ENCODE data around the gene LRRC23.
"Not testable (repeated sequence)": the region's sequence is repeated elsewhere in the genome, so short reads cannot be mapped to it uniquely, and the experiment has no call there.

The LRRC23 gene

GRCh38 chr12:6903722-6904121, 900 bp upstream of the LRRC23 start:
- Histone ChIP-seq H3F3A (ENCODE audit: insufficient read depth, low read length) (no peaks in the 10 kb centered on the region), H3K9me2 (ENCODE audit: low read depth, low read length) (no peaks in the 10 kb centered on the region), H3K4me3 (ENCODE audit: low read depth, low read length, poor library complexity, severe bottlenecking) (no peak overlapping the region), H3K27ac (ENCODE audit: low read depth, low read length, poor library complexity, severe bottlenecking) (no peak overlapping the region), H3K9ac (ENCODE audit: low read length) (no peak overlapping the region), H3K4me1 (ENCODE audit: insufficient read depth, low read length, severe bottlenecking) (peaks cover 24% of the 10 kb centered on the region), H2AFZ (ENCODE audit: low read length) (peak overlapping the region; percentile 60; the same call in 1 of the 2 replicates), H3K27me3 (ENCODE audit: insufficient read depth, low read length) (no peaks in the 10 kb centered on the region), H3K9me3 (ENCODE audit: low read length) (no peaks in the 10 kb centered on the region), H3K4me2 (ENCODE audit: low read length) (peak overlapping the region; percentile 98), H4K20me1 (ENCODE audit: insufficient read depth, low read length) (no peaks in the 10 kb centered on the region), H3K79me2 (ENCODE audit: insufficient read depth, low read length) (no peaks in the 10 kb centered on the region), H3K36me3 (ENCODE audit: insufficient read depth, low read length) (no peaks in the 10 kb centered on the region)
- TF ChIP-seq EZH2 (IDR thresholded peaks at IDR 0.05; ENCODE audit: borderline replicate concordance, low read length): no peak
- TF ChIP-seq, protein P1, sequence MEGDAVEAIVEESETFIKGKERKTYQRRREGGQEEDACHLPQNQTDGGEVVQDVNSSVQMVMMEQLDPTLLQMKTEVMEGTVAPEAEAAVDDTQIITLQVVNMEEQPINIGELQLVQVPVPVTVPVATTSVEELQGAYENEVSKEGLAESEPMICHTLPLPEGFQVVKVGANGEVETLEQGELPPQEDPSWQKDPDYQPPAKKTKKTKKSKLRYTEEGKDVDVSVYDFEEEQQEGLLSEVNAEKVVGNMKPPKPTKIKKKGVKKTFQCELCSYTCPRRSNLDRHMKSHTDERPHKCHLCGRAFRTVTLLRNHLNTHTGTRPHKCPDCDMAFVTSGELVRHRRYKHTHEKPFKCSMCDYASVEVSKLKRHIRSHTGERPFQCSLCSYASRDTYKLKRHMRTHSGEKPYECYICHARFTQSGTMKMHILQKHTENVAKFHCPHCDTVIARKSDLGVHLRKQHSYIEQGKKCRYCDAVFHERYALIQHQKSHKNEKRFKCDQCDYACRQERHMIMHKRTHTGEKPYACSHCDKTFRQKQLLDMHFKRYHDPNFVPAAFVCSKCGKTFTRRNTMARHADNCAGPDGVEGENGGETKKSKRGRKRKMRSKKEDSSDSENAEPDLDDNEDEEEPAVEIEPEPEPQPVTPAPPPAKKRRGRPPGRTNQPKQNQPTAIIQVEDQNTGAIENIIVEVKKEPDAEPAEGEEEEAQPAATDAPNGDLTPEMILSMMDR (IDR thresholded peaks at IDR 0.05; ENCODE audit: low read length): no peak

DNA sequence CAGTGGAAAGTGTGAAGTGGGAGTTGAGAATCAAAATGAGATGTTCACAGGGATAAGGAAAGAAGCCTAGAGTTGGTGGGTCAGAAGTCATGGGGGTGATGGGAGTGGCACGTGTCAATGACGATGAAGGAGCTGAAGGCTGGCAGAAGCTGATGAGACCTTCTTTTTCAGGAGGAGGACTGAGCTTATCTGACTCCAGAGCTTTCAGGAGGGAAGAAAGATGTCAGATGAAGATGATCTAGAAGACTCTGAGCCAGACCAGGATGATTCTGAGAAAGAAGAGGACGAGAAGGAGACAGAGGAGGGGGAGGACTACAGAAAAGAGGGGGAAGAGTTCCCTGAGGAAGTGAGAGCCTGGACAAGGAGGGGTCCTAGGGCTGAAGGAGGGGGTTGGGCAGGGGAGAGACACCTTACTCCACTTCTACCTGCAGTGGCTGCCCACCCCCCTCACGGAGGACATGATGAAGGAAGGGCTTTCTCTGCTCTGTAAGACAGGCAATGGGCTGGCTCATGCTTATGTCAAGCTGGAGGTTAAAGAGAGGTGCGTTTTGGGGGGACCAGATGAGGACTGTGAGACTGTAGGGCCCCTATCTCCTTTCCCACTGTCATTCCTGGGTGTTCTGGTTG, 905 bp downstream of the LRRC23 start:
- Histone ChIP-seq H4K20me1 (ENCODE audit: insufficient read depth, low read length) (no peaks in the 10 kb centered on the region), H3K9ac (ENCODE audit: low read length) (peak overlapping the region; percentile 80), H3K4me2 (ENCODE audit: low read length) (peak overlapping the region; percentile 98), H2AFZ (ENCODE audit: low read length) (no peak overlapping the region), H3K4me1 (ENCODE audit: insufficient read depth, low read length, severe bottlenecking) (peaks cover 17% of the 10 kb centered on the region), H3F3A (ENCODE audit: insufficient read depth, low read length) (no peaks in the 10 kb centered on the region), H3K4me3 (ENCODE audit: low read depth, low read length, poor library complexity, severe bottlenecking) (peak overlapping the region; percentile 82), H3K27ac (ENCODE audit: low read depth, low read length, poor library complexity, severe bottlenecking) (no peak overlapping the region), H3K9me3 (ENCODE audit: low read length) (no peaks in the 10 kb centered on the region), H3K79me2 (ENCODE audit: insufficient read depth, low read length) (no peaks in the 10 kb centered on the region), H3K27me3 (ENCODE audit: insufficient read depth, low read length) (no peaks in the 10 kb centered on the region), H3K9me2 (ENCODE audit: low read depth, low read length) (no peaks in the 10 kb centered on the region), H3K36me3 (ENCODE audit: insufficient read depth, low read length) (no peaks in the 10 kb centered on the region)
- no peak for TF ChIP-seq EZH2 (IDR thresholded peaks at IDR 0.05; ENCODE audit: borderline replicate concordance, low read length)
- TF ChIP-seq, protein P1 (IDR thresholded peaks at IDR 0.05; ENCODE audit: low read length): no peak

DNA sequence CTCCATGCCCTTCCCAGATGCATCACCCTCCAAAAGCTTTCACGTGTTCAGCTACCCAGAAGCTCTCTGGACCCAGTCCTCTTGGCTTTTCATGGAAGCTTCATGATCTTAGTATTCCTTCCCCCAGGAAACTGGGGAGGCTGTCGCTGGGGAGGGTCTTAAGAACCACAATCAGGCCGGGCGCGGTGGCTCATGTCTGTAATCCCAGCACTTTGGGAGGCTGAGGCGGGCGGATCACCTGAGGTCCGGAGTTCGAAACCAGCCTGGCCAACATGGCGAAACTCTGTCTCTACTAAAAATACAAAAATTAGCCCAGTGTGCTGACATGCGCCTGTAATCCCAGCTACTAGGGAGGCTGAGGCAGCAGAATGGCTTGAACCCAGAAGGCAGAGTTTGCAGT, 3.5 kb downstream of the LRRC23 start:
- H3K27me3 ChIP-seq (ENCODE audit: insufficient read depth, low read length); H3K27ac ChIP-seq (ENCODE audit: low read depth, low read length, poor library complexity, severe bottlenecking); H3K36me3 ChIP-seq (ENCODE audit: insufficient read depth, low read length); H2AFZ ChIP-seq (ENCODE audit: low read length); H3K9me3 ChIP-seq (ENCODE audit: low read length); H3K9me2 ChIP-seq (ENCODE audit: low read depth, low read length); H3K4me2 ChIP-seq (ENCODE audit: low read length); H4K20me1 ChIP-seq (ENCODE audit: insufficient read depth, low read length); H3K79me2 ChIP-seq (ENCODE audit: insufficient read depth, low read length); H3K9ac ChIP-seq (ENCODE audit: low read length); H3K4me3 ChIP-seq (ENCODE audit: low read depth, low read length, poor library complexity, severe bottlenecking); H3F3A ChIP-seq (ENCODE audit: insufficient read depth, low read length): not testable (repeated sequence)
- peaks cover 17% of the 10 kb centered on the region for H3K4me1 ChIP-seq (ENCODE audit: insufficient read depth, low read length, severe bottlenecking)
